Sigmoid colon (tissue), 7 donors: ENCODE measurements around the gene SLC26A8. TPM values are rescaled to one million over a fixed set of nuclear protein-coding genes. Genes with fewer than 3 reads are reported as not detected.

ENCODE experiments used
- DNase-seq: peaks from one replicate; pipeline ENCODE4 v3.0.0-alpha.2; 2019
- H3K27ac ChIP-seq, 4 donors: fragments of 200-600 bp; sonication (generic); one replicate each; pipeline ENCODE4 v1.5.1; 2016 to 2019; ENCODE audit warnings: mild to moderate bottlenecking in 1 of 4
- H3K27me3 ChIP-seq, 3 donors: fragments of 200-600 bp; sonication (generic); one replicate each; pipeline ENCODE4 v1.5.1; 2019; ENCODE audit warnings: mild to moderate bottlenecking in 1 of 3
- H3K36me3 ChIP-seq, 4 donors: fragments of 200-600 bp; sonication (generic); one replicate each; pipeline ENCODE4 v1.5.1; 2016 to 2019
- H3K4me1 ChIP-seq, 4 donors: fragments of 200-600 bp; sonication (generic); one replicate each; pipeline ENCODE4 v1.5.1; 2017 to 2019
- H3K4me3 ChIP-seq, 4 donors: fragments of 200-600 bp; sonication (generic); one replicate each; pipeline ENCODE4 v1.5.1; 2017 to 2019; ENCODE audit warnings: mild to moderate bottlenecking in 2 of 4, moderate library complexity in 1 of 4
- H3K9me3 ChIP-seq, 4 donors: fragments of 200-600 bp in 3 of 4; sonication (generic) in 3 of 4; one replicate each; pipeline versions ENCODE4 v1.5.1 to v1.6.1; 2013 to 2019
- EP300 ChIP-seq, 4 donors: sonication (generic); formaldehyde crosslinking; IDR thresholded peaks; one replicate each; pipeline ENCODE4 v1.6.1; 2017; ENCODE audit warnings: antibody characterized with exemption in 4 of 4
- POLR2A ChIP-seq, 2 donors: fragments of 450-650 bp; IDR thresholded peaks; one replicate each; pipeline ENCODE4 v1.6.1; 2016; ENCODE audit warnings: antibody characterized with exemption in 2 of 2, mild to moderate bottlenecking in 2 of 2, moderate library complexity in 2 of 2
- POLR2AphosphoS5 ChIP-seq, 4 donors: sonication (generic); formaldehyde crosslinking; IDR thresholded peaks; one replicate each; pipeline ENCODE4 v1.6.1; 2017; ENCODE audit warnings: antibody characterized with exemption in 4 of 4
- WGBS, 2 donors: extraction: QIAGEN DNeasy Blood & Tissue Kit; methylation state at CpG; one replicate each; pipeline ENCODE4 v1.1.7; 2013; 5-methylcytosine and 5-hydroxymethylcytosine counted together
- intact Hi-C: fragments of 100-400 bp; cut with DNase I; formaldehyde crosslinking; loops from one replicate; pipeline ENCODE4 v1.15.1; 2023
- polyA plus RNA-seq, 3 donors: library from polyadenylated mRNA; stranded (reverse); fragments of 200-250 nt; gene quantifications; one replicate each; pipeline ENCODE4 v1.2.3, GENCODE V29; 2013
- total RNA-seq, 4 donors: library from RNA; depleted of rRNA; stranded (reverse); fragments of >200 nt; gene quantifications; one replicate each; pipeline ENCODE4 v1.1.0, GENCODE V29; 2016
- TF ChIP-seq, protein P1 (sequence below), 4 experiments: fragments of 450-650 bp in 3 of 4; fragments of 200-600 bp in 1 of 4; IDR thresholded peaks; one replicate each; pipeline ENCODE4 v1.5.1; 2016 to 2019; ENCODE audit warnings: antibody characterized with exemption in 4 of 4, mild to moderate bottlenecking in 3 of 4, moderate library complexity in 2 of 4
- donor health status: healthy with polysubstance abuse.
- donor health status: Bipolar disorder and iron deficiency.
- donor health status: healthy.

The SLC26A8 gene
- total and polyA plus RNA-seq, 7 donors, result 0.10 TPM; not detected in 6

DNA sequence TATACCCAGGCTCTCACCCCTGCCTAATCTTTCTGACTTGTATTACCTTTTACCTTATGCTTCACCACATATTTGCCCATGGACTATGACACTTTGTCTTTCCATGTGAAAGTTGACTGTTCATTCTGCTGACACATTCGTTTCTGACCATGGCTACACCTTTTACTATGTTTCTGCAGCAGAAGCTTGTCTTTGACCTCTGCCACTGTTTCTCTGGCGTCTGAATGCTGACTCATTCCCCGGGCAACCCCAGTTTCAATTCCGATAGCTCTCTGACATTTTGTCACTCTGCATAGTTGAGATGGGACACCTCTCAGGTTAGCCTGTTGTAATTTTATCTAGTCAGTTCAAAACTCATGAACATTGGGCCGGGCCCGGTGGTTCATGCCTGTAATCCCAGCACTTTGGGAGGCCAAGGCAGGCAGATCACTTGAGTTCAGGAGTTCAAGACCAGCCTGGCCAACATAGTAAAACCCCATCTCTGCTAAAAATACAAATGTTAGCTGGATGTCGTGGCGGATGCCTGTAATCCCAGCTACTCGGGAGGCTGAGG, 50.7 kb downstream of the SLC26A8 start:
- H3K4me1 ChIP-seq, result peaks cover 0 to 11% (median 6%) of the 10 kb centered on the region in 4 donors
- no peak overlapping the region for H3K4me3 ChIP-seq
- no peak for DNase-seq
- TF ChIP-seq POLR2AphosphoS5 (IDR thresholded peaks at IDR 0.05), result no peak
- TF ChIP-seq, protein P1, sequence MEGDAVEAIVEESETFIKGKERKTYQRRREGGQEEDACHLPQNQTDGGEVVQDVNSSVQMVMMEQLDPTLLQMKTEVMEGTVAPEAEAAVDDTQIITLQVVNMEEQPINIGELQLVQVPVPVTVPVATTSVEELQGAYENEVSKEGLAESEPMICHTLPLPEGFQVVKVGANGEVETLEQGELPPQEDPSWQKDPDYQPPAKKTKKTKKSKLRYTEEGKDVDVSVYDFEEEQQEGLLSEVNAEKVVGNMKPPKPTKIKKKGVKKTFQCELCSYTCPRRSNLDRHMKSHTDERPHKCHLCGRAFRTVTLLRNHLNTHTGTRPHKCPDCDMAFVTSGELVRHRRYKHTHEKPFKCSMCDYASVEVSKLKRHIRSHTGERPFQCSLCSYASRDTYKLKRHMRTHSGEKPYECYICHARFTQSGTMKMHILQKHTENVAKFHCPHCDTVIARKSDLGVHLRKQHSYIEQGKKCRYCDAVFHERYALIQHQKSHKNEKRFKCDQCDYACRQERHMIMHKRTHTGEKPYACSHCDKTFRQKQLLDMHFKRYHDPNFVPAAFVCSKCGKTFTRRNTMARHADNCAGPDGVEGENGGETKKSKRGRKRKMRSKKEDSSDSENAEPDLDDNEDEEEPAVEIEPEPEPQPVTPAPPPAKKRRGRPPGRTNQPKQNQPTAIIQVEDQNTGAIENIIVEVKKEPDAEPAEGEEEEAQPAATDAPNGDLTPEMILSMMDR (IDR thresholded peaks at IDR 0.05), result no peak
- no peak for TF ChIP-seq POLR2A (IDR thresholded peaks at IDR 0.05)
- no peak for TF ChIP-seq EP300 (IDR thresholded peaks at IDR 0.05)
- WGBS, 2 donors, result 55 to 73% methylated on average over 9 of the region's 9 CpGs
- no peaks in the 10 kb centered on the region for H3K36me3 ChIP-seq
- H3K9me3 ChIP-seq, result no peaks in the 10 kb centered on the region
- intact Hi-C loops, result no loop called here
- no peaks in the 10 kb centered on the region for H3K27me3 ChIP-seq
- no peak overlapping the region for H3K27ac ChIP-seq

DNA sequence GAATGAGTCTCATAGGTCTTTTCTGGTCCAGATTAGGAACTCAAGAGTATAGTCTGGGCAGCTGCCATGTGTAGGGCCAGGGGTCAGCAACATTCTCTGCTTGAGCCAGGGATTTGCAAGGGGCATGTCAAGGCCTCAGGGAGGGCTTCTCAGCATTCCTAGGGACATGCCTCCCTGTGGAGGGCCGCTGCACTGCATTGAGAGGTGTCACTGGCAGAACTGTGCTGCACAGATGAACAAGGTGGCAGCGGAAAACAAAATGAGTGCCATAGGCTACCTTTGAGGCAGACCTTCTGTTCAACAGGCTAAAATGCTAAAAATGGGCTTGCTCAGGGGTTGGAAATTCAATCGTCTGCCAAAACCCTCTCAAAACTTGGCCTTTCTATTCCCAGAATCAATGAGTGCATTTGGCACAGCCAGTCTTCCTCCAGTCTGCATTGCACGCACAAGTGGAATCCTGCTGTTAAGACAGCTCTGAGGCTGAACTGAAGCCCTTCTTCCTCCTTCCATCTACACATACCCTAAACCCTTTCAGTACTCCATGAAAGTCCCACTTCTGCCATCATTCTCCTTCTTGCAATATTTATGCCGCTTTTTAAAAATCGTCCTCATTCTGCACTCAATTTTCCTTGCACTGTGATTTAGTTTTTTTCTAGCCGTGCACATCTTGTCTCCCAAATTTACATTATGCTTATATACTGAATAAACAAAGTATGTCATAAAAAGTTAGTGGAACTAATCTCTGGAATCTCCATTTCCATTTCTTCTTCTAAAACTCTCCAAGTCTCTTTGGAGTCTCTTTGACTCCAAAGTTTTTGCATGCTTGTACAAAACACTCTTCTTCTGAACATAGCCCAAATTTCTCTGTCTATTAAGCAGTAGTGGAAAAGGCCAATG, 51.7 kb downstream of the SLC26A8 start:
- no peaks in the 10 kb centered on the region for H3K9me3 ChIP-seq
- H3K4me1 ChIP-seq, result peaks cover 0 to 11% (median 6%) of the 10 kb centered on the region in 4 donors
- no peak for DNase-seq
- H3K27ac ChIP-seq, result no peak overlapping the region
- H3K36me3 ChIP-seq, result no peaks in the 10 kb centered on the region
- no peak overlapping the region for H3K4me3 ChIP-seq
- TF ChIP-seq POLR2A (IDR thresholded peaks at IDR 0.05), result no peak
- no peak for TF ChIP-seq EP300 (IDR thresholded peaks at IDR 0.05)
- no peak for TF ChIP-seq POLR2AphosphoS5 (IDR thresholded peaks at IDR 0.05)
- TF ChIP-seq, protein P1 (IDR thresholded peaks at IDR 0.05), result no peak
- intact Hi-C loops, result no loop called here
- WGBS, 2 donors, result 76 to 79% methylated on average over 7 of the region's 7 CpGs
- no peaks in the 10 kb centered on the region for H3K27me3 ChIP-seq

DNA sequence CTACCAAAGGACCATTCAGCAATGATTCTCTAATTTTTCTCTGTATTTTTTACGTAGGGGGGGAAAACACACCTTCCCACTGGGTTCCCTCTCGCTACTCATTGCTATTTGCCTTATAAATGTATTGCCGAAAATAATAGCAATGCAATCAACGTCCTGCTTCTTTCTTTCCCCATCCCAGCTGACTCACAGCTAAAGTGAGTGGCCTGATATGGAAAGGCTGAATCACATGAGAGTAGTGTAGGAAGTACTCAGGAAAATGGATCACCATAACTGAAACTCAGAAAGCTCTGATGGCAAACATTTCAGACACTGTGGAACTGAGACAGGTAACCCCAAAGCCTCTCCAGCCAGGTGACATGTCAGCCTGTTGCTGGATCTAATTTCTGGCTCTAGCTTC, 54.3 kb downstream of the SLC26A8 start:
- peaks cover 0 to 11% (median 6%) of the 10 kb centered on the region in 4 donors for H3K4me1 ChIP-seq
- intact Hi-C loops, result no loop called here
- H3K36me3 ChIP-seq, result no peaks in the 10 kb centered on the region
- no peaks in the 10 kb centered on the region for H3K9me3 ChIP-seq
- DNase-seq, result no peak
- H3K27me3 ChIP-seq, result no peaks in the 10 kb centered on the region
- TF ChIP-seq, protein P1 (IDR thresholded peaks at IDR 0.05), result no peak
- TF ChIP-seq EP300 (IDR thresholded peaks at IDR 0.05) (no peak), POLR2A (IDR thresholded peaks at IDR 0.05) (no peak), POLR2AphosphoS5 (IDR thresholded peaks at IDR 0.05) (no peak)
- H3K4me3 ChIP-seq, result no peak overlapping the region
- 90 to 91% methylated on average over 4 of the region's 4 CpGs for WGBS, 2 donors
- no peak overlapping the region for H3K27ac ChIP-seq

DNA sequence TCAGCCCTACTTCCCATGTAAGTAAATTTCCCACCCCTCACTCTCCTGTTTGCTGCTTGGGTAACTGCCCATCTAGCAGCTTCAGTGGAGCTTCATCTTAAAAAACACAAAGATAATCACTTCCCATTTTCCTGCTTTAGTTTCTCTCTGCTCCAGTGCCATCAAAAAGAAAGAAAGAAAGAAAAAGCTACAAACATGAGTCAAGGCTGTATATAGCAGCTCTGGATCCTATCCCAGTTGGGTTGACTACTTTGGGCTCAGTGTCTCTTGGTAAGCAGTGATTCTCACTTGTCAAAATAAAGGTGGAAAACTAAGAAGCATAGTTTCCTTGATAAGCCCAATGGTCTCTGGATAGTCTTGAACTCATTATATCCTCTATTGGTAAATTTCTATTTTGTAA, 54.8 kb downstream of the SLC26A8 start:
- Histone ChIP-seq H3K27ac (no peak overlapping the region), H3K27me3 (no peaks in the 10 kb centered on the region), H3K4me3 (no peak overlapping the region), H3K4me1 (peaks cover 0 to 11% (median 6%) of the 10 kb centered on the region in 4 donors), H3K9me3 (no peaks in the 10 kb centered on the region), H3K36me3 (no peaks in the 10 kb centered on the region)
- no peak for DNase-seq
- no peak for TF ChIP-seq POLR2AphosphoS5 (IDR thresholded peaks at IDR 0.05)
- no peak for TF ChIP-seq EP300 (IDR thresholded peaks at IDR 0.05)
- intact Hi-C loops, result no loop called here

DNA sequence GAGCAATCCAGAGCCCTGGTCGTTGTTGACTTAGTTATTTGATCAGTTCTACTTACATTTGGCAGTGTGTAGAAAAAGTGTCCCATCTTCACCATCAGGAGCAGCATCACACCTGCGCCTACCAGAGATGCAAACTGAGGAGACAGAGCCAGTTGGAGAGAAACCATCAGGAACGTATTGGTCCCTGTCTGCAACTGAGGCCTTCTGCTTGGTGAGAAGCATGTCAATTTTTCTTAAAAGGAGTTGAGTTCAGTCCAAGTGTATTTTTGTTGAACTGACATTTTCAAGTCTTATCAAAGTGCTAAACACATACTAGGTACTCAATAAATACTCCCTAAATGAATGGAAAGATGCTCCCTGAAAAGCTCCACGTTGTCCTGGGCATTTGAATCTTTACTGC, 55.6 kb downstream of the SLC26A8 start:
- WGBS, 2 donors, result 90 to 94% methylated on average over 4 of the region's 4 CpGs
- no peaks in the 10 kb centered on the region for H3K9me3 ChIP-seq
- no peaks in the 10 kb centered on the region for H3K36me3 ChIP-seq
- peaks cover 0 to 11% (median 6%) of the 10 kb centered on the region in 4 donors for H3K4me1 ChIP-seq
- no peak overlapping the region for H3K4me3 ChIP-seq
- no peak for DNase-seq
- no peak overlapping the region for H3K27ac ChIP-seq
- no peak for TF ChIP-seq EP300 (IDR thresholded peaks at IDR 0.05)
- no peak for TF ChIP-seq POLR2AphosphoS5 (IDR thresholded peaks at IDR 0.05)
- TF ChIP-seq, protein P1 (IDR thresholded peaks at IDR 0.05), result no peak
- TF ChIP-seq POLR2A (IDR thresholded peaks at IDR 0.05), result no peak
- no peaks in the 10 kb centered on the region for H3K27me3 ChIP-seq
- intact Hi-C loops, result no loop called here
